GM21515 (cell line): ENCODE results near the gene ZIC3.
"Not testable (repeated sequence)": the region's sequence is repeated elsewhere in the genome, so short reads cannot be mapped to it uniquely, and the experiment has no call there.

Source experiments
- ATAC-seq: cut with Tn5 transposase; IDR thresholded peaks from one replicate; pipeline ENCODE4 v1.9.1; 2021; ENCODE audit not compliant: unreplicated experiment

Gene ZIC3

DNA sequence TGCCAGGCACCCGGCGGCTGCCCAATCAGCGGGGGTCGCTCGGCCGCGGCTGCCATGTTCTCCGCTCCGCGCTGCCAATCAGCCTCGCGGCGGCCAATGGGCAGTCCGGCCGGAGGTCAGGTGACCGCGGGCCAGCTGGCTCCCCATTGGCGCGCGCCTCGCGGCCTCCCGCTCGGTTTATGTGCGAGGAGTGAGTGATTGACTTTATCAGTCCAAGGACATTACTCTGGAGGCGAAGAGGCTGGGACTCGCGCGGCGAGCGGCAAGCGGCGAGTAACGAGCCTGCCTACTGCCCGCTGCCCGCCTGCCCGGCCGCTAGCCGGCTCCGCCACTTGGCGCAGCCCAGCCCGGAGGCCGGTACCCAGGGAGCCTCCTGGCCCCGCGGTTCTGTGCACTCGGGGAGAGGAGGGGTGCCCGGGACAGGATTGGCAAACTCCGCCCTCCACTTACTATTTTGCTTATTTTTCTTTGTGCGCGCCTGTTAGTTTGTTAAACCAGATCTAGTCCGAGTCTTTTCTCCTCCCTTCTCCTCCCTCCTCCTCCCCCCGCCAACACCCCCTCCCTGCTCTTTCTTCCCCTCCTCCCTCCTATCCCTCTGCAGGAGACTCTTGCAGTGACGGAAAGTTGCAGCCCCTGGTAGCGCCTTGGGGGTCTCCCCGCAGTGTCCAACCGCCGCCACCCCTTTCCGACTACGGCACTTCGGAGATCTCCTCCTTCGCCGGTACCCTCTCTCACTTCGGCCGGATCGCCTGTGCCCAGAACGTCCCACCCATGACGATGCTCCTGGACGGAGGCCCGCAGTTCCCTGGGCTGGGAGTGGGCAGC lies at the start of gene ZIC3:
Gene ZIC3, plus strand, starts transcription at position 207 of the 825 bp plus-strand sequence. Its CDS starts 565 bp downstream, at position 772.
- ATAC-seq, result no peak

- no peak for ATAC-seq
These were observed 46.5 kb upstream of the ZIC3 start for GRCh38 chrX:137519459-137519858.

- ATAC-seq, result no peak
These were observed 19.9 kb upstream of the ZIC3 start for GRCh38 chrX:137545711-137546651.

DNA sequence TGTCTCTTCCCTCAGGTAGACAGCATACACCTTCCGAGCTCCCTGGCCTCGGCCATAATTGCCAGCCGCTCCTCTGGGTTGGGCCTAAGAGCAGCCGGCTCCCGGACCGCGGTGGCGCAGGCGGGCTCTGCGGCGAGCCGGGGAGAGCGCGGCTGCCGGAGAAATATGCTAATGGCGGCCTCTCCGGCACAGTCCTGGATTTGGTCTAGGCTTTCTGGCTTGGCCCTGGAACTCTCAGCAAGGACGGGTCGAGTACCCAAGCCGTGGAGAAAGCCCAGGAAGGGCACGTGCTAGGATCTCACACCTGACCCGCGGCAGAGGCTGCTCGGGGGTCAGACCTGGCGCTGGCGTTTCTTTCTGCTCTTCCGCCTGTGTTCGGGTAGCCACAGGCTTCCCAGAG lies 18.6 kb upstream of the ZIC3 start:
- ATAC-seq, result no peak

DNA sequence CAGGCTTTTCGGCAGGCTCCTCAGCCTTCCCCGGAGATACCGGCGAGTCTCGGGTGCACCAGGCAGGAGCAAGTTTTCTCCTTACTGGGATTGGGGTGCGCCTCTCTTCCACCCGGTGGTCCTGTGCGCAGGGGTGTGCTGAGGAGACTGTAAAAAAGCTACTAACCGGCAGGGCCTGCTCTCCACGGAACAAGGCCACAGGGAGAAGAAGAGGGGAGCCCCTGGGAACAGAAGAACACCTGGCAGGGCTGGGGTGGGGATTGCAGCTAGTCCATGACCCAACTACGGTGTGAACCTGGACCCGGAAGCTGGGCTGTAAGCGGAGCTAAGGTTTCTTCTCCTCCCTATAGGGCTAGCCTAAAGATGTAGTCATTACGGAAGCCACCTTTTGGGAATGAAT lies 17.7 kb upstream of the ZIC3 start:
- no peak for ATAC-seq

- ATAC-seq, result no peak
These were observed 16.9 kb upstream of the ZIC3 start for GRCh38 chrX:137549073-137549472.

- no peak for ATAC-seq
These were observed 15.9 kb upstream of the ZIC3 start for GRCh38 chrX:137549851-137550664.

GRCh38 chrX:137550665-137551261 lies 15.2 kb upstream of the ZIC3 start:
- ATAC-seq, result no peak

DNA sequence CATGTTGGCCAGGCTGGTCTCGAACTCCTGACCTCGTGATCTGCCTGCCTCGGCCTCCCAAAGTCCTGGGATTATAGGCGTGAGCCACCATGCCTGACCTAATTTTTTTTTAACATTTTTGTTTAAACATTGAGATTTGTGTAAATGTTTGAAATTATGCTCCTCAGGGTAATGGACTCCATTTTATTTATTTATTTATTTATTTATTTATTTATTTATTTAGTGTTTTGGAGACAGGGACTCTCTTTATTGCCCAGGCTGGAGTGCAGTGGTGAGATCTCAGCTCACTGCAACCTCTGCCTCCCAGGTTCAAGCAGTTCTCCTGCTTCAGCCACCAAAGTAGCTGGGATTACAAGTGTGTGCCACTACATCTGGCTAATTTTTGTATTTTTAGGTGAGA lies 13.8 kb upstream of the ZIC3 start:
- ATAC-seq, result not testable (repeated sequence)

GRCh38 chrX:137562096-137562495 lies 3.8 kb upstream of the ZIC3 start:
- no peak for ATAC-seq

- no peak for ATAC-seq
These were observed 2.0 kb upstream of the ZIC3 start for GRCh38 chrX:137563681-137564651.

- ATAC-seq, result no peak
These were observed 516 bp upstream of the ZIC3 start for GRCh38 chrX:137565318-137565904.

GRCh38 chrX:137566746-137567679 lies 1.1 kb downstream of the ZIC3 start:
- ATAC-seq, result no peak

GRCh38 chrX:137567682-137568232 lies 1.8 kb downstream of the ZIC3 start:
- ATAC-seq, result no peak

DNA sequence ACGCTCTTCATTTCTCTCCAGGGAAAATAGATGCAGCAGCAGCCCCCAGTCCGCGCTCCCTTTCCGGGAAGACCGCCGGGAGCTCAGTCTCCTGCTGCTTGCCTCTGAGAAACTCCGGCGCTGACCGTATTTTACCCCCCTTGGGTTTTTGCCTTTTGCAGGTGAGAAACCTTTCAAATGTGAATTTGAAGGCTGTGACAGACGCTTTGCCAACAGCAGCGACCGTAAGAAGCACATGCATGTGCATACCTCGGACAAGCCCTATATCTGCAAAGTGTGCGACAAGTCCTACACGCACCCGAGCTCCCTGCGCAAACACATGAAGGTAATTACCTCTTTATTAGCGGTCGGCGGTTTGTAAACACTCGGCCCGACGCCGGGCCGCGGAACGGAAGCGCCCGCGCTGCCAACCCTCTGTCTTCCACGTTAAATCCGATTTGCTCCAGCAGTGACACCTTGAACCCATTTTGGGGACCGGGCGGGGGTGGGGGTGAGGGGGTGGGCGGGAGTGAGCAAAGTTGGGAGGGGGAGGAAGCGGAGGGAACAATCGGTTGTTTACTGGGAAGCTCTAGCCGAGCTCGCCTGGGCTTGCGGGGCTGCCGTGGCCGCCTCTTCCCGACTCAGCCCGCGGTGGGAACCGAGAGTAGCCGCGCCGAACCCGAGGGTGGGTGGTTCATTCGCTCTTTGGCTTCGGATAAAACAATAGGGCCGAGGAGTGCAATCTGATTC lies 3.0 kb downstream of the ZIC3 start:
- ATAC-seq, result no peak

DNA sequence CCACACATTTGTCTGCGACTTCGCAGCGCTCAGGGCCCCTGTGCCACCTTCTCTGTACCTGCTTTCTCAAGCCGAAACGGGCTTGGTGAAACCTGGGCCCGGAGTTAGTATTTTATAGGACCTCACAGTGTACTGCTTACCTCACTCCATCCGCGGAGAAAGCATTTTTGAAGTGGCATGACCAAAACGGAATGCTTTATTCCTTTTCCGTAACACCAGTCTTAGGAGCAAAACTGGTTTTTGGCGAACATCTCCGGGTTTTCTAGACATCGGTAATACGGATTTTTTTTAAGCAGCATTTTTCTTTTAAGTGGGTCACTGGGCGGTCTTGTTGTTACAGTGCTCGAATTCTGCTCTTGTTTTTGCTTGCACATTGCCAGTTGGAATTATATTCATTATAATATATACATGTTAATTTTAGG lies 3.6 kb downstream of the ZIC3 start:
- ATAC-seq, result no peak
